OCI-LY7 (cell line): ENCODE results near the gene STON2. TPM values are rescaled to one million over a fixed set of nuclear protein-coding genes. Genes with fewer than 3 reads are reported as not detected.

Experiments used
- BruUV-seq: library from RNA; stranded (reverse); fragments of 400-500 nt; replicated peaks from 2 replicates; lab custom pipeline; 2021; lab: Mats Ljungman, UMichigan
- CTCF ChIA-PET: fragments of 300-600 bp; sonication (Branson Sonifier 250); formaldehyde crosslinking; loops from one replicate; lab custom pipeline; 2022; ENCODE audit warnings: antibody characterized with exemption; ENCODE audit not compliant: unreplicated experiment; lab: Charles Lee
- POLR2A ChIA-PET: fragments of 300-600 bp; sonication (Branson Sonifier 250); formaldehyde crosslinking; loops from one replicate; lab custom pipeline; 2022; ENCODE audit warnings: antibody characterized with exemption; lab: Charles Lee
- DNase-seq: peaks from one replicate; pipeline ENCODE4 v3.0.0-alpha.2; 2015; ENCODE audit warnings: low spot score
- H2AFZ ChIP-seq: fragments of 200-600 bp; sonication (generic), shearing (Covaris generic); 2 replicates; pipeline ENCODE4 v1.6.1; 2014; ENCODE audit warnings: mild to moderate bottlenecking, antibody characterized with exemption, low read length, moderate library complexity
- H3K27ac ChIP-seq: fragments of 200-600 bp; sonication (generic); 2 replicates; pipeline ENCODE4 v1.5.1; 2014; ENCODE audit warnings: mixed run types, low read depth, mild to moderate bottlenecking, moderate library complexity, low read length, inconsistent platforms; ENCODE audit not compliant: poor library complexity, severe bottlenecking
- H3K36me3 ChIP-seq: fragments of 200-600 bp; sonication (generic); 2 replicates; pipeline ENCODE4 v1.6.1; 2014; ENCODE audit warnings: mild to moderate bottlenecking, antibody characterized with exemption, low read length, moderate library complexity, mixed read lengths; ENCODE audit not compliant: insufficient read depth
- H3K4me1 ChIP-seq: fragments of 200-600 bp; sonication (generic); 2 replicates; pipeline ENCODE4 v1.5.1; 2014; ENCODE audit warnings: mild to moderate bottlenecking, low read length; ENCODE audit not compliant: insufficient read depth, poor library complexity, severe bottlenecking
- H3K4me2 ChIP-seq: fragments of 200-600 bp; sonication (generic); 2 replicates; pipeline ENCODE4 v1.6.1; 2014; ENCODE audit warnings: mild to moderate bottlenecking, low read length
- H3K4me3 ChIP-seq: fragments of 200-600 bp; sonication (generic); 2 replicates; pipeline ENCODE4 v1.5.1; 2014; ENCODE audit warnings: mild to moderate bottlenecking, low read depth, low read length; ENCODE audit not compliant: poor library complexity, severe bottlenecking
- H3K79me2 ChIP-seq: fragments of 200-600 bp; sonication (generic); 2 replicates; pipeline ENCODE4 v1.6.1; 2016; ENCODE audit warnings: low read depth, mild to moderate bottlenecking, low read length, moderate library complexity, mixed read lengths; ENCODE audit not compliant: insufficient read depth
- H3K9me2 ChIP-seq: fragments of 200-600 bp; sonication (generic); 2 replicates; pipeline ENCODE4 v1.6.1; 2016; ENCODE audit warnings: mild to moderate bottlenecking, low read length, mixed read lengths; ENCODE audit not compliant: insufficient read depth
- H3K9me3 ChIP-seq: fragments of 200-600 bp; sonication (generic); 2 replicates; pipeline ENCODE4 v1.6.1; 2014; ENCODE audit warnings: mild to moderate bottlenecking, mixed run types, low read length, mixed read lengths
- H4K20me1 ChIP-seq: fragments of 200-600 bp; sonication (generic); 2 replicates; pipeline ENCODE4 v1.6.1; 2014; ENCODE audit warnings: mild to moderate bottlenecking, antibody characterized with exemption, low read length, moderate library complexity, mixed read lengths; ENCODE audit not compliant: insufficient read depth
- CTCF ChIP-seq: fragments of 200-600 bp; sonication (generic); conservative IDR thresholded peaks from 2 replicates; pipeline ENCODE4 v1.5.1; 2014; ENCODE audit warnings: mild to moderate bottlenecking, antibody characterized with exemption, low read length, moderate library complexity, mixed read lengths
- EZH2phosphoT487 ChIP-seq: fragments of 200-600 bp; sonication (generic); IDR thresholded peaks from 2 replicates; pipeline ENCODE4 v1.6.1; 2018; ENCODE audit warnings: low read depth, borderline replicate concordance, mild to moderate bottlenecking, mixed run types, antibody characterized with exemption, low read length, moderate library complexity, mixed read lengths
- intact Hi-C: fragments of 100-400 bp; cut with micrococcal nuclease; formaldehyde crosslinking; loops from one replicate; pipeline ENCODE4 v1.10.0; 2022; ENCODE audit not compliant: unreplicated experiment
- total RNA-seq, 2 experiments: library from RNA; depleted of rRNA in 1 of 2; stranded (reverse); fragments of >200 nt in 1 of 2; shearing (Covaris generic) in 1 of 2; gene quantifications; 2 replicates each; pipeline ENCODE4 v1.2.3, GENCODE V29; 2014 to 2022

STON2 gene
- total RNA-seq, 2 experiments from 2014 or later = 0.25 TPM; not detected in 1

GRCh38 chr14:81324011-81324410, 76.1 kb downstream of the STON2 start:
- H3K4me1 ChIP-seq = no peaks in the 10 kb centered on the region
- H3K27ac ChIP-seq = no peak overlapping the region
- CTCF ChIA-PET = no interaction called here
- DNase-seq = no peak
- no peak overlapping the region for H3K4me3 ChIP-seq
- H3K36me3 ChIP-seq = no peaks in the 10 kb centered on the region
- POLR2A ChIA-PET = interaction anchor here (0.6 kb wide), 2 partner anchors 27 to 108 kb away, joined by 5 to 6 read pairs; no protein-coding TSS in a partner anchor
- intact Hi-C loops = no loop called here
- no peaks in the 10 kb centered on the region for H3K9me3 ChIP-seq
- H3K4me2 ChIP-seq = no peak overlapping the region
- H4K20me1 ChIP-seq = no peaks in the 10 kb centered on the region
- TF ChIP-seq CTCF (no peak), EZH2phosphoT487 (no peak)
- BruUV-seq = no TSS peak
- no peak overlapping the region for H2AFZ ChIP-seq
- H3K9me2 ChIP-seq = no peaks in the 10 kb centered on the region
- no peaks in the 10 kb centered on the region for H3K79me2 ChIP-seq

- TF ChIP-seq EZH2phosphoT487 (no peak), CTCF (no peak)
- no TSS peak for BruUV-seq
- intact Hi-C loops = no loop called here
- H2AFZ ChIP-seq = no peak overlapping the region
- H3K9me2 ChIP-seq = no peaks in the 10 kb centered on the region
- no peak overlapping the region for H3K4me2 ChIP-seq
- CTCF ChIA-PET = no interaction called here
- no peaks in the 10 kb centered on the region for H3K9me3 ChIP-seq
- POLR2A ChIA-PET = interaction anchor here (1.1 kb wide), 1 partner anchor 23 kb away, joined by 3 read pairs; no protein-coding TSS in a partner anchor
- no peak for DNase-seq
- no peak overlapping the region for H3K27ac ChIP-seq
- no peaks in the 10 kb centered on the region for H4K20me1 ChIP-seq
- no peaks in the 10 kb centered on the region for H3K36me3 ChIP-seq
- no peak overlapping the region for H3K4me3 ChIP-seq
- H3K79me2 ChIP-seq = no peaks in the 10 kb centered on the region
- no peaks in the 10 kb centered on the region for H3K4me1 ChIP-seq
Measured at GRCh38 chr14:81323093-81323492, 77.0 kb downstream of the STON2 start.

GRCh38 chr14:81319946-81320345, 80.2 kb downstream of the STON2 start:
- TF ChIP-seq EZH2phosphoT487 (no peak), CTCF (no peak)

More at GRCh38 chr14:81319946-81320345, 80.2 kb downstream of the STON2 start:
- H3K27ac ChIP-seq = no peak overlapping the region
- H3K79me2 ChIP-seq = no peaks in the 10 kb centered on the region
- DNase-seq = no peak
- POLR2A ChIA-PET = interaction anchor here (1.0 kb wide), 1 partner anchor 14 kb away, joined by 5 read pairs; no protein-coding TSS in a partner anchor
- CTCF ChIA-PET = no interaction called here
- no TSS peak for BruUV-seq
- no peaks in the 10 kb centered on the region for H3K9me2 ChIP-seq
- intact Hi-C loops = no loop called here
- H2AFZ ChIP-seq = no peak overlapping the region
- H3K4me3 ChIP-seq = no peak overlapping the region
- H3K4me1 ChIP-seq = no peaks in the 10 kb centered on the region
- H3K9me3 ChIP-seq = no peaks in the 10 kb centered on the region
- no peaks in the 10 kb centered on the region for H4K20me1 ChIP-seq
- no peaks in the 10 kb centered on the region for H3K36me3 ChIP-seq
- H3K4me2 ChIP-seq = no peak overlapping the region
